Right forelimb (tissue), 1 donor: Measurements from ENCODE around the gene OR52K1.
"Not testable (repeated sequence)": the region's sequence is repeated elsewhere in the genome, so short reads cannot be mapped to it uniquely, and the experiment has no call there.

Experiments
- DNase-seq: peaks from one replicate; pipeline ENCODE4 v3.0.0-alpha.2; 2018

OR52K1 gene

GRCh38 chr11:4482445-4482844 is at the start of gene OR52K1:
TSS of gene OR52K1 (plus strand) at chr11:4482646. CDS start at chr11:4488901, 6,255 bp downstream.
- DNase-seq, result no peak

- no peak for DNase-seq
These were observed 48.6 kb upstream of the OR52K1 start for GRCh38 chr11:4433856-4434255.

- DNase-seq, result no peak
These were observed 46.0 kb upstream of the OR52K1 start for GRCh38 chr11:4436411-4436810.

- DNase-seq, result no peak
These were observed 40.9 kb upstream of the OR52K1 start for GRCh38 chr11:4441515-4441914.

GRCh38 chr11:4443232-4443891 is 39.1 kb upstream of the OR52K1 start:
- no peak for DNase-seq

- DNase-seq, result no peak
These were observed 33.5 kb upstream of the OR52K1 start, which contains the start of gene OR52K2 for GRCh38 chr11:4448995-4449394. TSS of gene OR52K2 (plus strand) at chr11:4449295. CDS start at chr11:4449340, 45 bp downstream.

- no peak for DNase-seq
These were observed 29.3 kb upstream of the OR52K1 start for GRCh38 chr11:4453118-4453517.

- no peak for DNase-seq
These were observed 28.4 kb upstream of the OR52K1 start for GRCh38 chr11:4454021-4454420.

GRCh38 chr11:4455419-4455818 is 27.0 kb upstream of the OR52K1 start:
- no peak for DNase-seq

- DNase-seq, result no peak
These were observed 22.9 kb upstream of the OR52K1 start for GRCh38 chr11:4459500-4459899.

- no peak for DNase-seq
These were observed 22.3 kb upstream of the OR52K1 start for GRCh38 chr11:4460151-4460550.

GRCh38 chr11:4464216-4465159 is 18.0 kb upstream of the OR52K1 start:
- no peak for DNase-seq

GRCh38 chr11:4465407-4465806 is 17.0 kb upstream of the OR52K1 start:
- DNase-seq, result no peak

- DNase-seq, result no peak
These were observed 16.1 kb upstream of the OR52K1 start for GRCh38 chr11:4466131-4466870.

- DNase-seq, result no peak
These were observed 15.5 kb upstream of the OR52K1 start for GRCh38 chr11:4466871-4467442.

- no peak for DNase-seq
These were observed 14.4 kb upstream of the OR52K1 start for GRCh38 chr11:4467811-4468606.

- no peak for DNase-seq
These were observed 2.8 kb upstream of the OR52K1 start for GRCh38 chr11:4479644-4480043.

- DNase-seq, result no peak
These were observed 1.7 kb upstream of the OR52K1 start for GRCh38 chr11:4480577-4481239.

- DNase-seq, result no peak
These were observed 1.2 kb upstream of the OR52K1 start for GRCh38 chr11:4481240-4481582.

- no peak for DNase-seq
These were observed 1.9 kb downstream of the OR52K1 start for GRCh38 chr11:4484310-4484709.

- DNase-seq, result not testable (repeated sequence)
These were observed 9.0 kb downstream of the OR52K1 start for GRCh38 chr11:4491405-4491804.
